ENCODE results near the gene C4orf50.

C4orf50 gene

DNA sequence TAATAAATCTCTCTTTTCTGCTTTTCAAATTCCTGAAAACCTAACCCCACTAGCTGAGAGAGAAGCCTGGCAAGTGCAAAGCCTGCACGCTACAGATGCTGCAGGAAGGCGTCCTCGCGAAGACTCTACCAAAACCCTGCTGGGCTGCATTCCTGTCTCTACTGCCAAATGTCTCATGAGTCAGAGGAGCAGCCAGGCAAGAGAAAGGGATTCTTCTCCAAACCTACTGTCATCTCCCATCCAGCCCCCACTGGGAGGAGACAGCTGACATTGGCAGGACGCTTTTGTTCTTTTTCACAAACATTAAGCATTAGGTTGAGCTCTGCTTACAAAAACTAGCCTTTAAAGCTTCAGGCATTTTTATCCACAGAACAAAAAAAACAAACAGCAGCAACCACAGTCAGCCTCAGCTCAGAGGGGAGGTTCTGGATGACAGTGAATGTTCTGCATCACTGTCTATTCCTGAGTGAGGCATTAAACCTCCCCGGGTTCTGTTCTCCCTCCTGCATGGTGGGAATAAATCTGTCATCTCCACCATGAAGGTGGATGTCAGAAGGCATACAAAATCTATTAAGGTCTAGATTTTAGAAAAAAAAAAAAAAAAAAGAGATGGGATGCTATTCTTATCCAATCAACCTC is 143.3 kb downstream of the C4orf50 start:
- TF ChIP-seq, protein P1, sequence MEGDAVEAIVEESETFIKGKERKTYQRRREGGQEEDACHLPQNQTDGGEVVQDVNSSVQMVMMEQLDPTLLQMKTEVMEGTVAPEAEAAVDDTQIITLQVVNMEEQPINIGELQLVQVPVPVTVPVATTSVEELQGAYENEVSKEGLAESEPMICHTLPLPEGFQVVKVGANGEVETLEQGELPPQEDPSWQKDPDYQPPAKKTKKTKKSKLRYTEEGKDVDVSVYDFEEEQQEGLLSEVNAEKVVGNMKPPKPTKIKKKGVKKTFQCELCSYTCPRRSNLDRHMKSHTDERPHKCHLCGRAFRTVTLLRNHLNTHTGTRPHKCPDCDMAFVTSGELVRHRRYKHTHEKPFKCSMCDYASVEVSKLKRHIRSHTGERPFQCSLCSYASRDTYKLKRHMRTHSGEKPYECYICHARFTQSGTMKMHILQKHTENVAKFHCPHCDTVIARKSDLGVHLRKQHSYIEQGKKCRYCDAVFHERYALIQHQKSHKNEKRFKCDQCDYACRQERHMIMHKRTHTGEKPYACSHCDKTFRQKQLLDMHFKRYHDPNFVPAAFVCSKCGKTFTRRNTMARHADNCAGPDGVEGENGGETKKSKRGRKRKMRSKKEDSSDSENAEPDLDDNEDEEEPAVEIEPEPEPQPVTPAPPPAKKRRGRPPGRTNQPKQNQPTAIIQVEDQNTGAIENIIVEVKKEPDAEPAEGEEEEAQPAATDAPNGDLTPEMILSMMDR (IDR thresholded peaks at IDR 0.05; ENCODE audit: insufficient read depth, low read depth, low read length, missing control alignments): no peak
- no peak overlapping the region for H3K4me3 ChIP-seq (ENCODE audit: low read length)
- DNase-seq (ENCODE audit: low read depth): peak; percentile 20

DNA sequence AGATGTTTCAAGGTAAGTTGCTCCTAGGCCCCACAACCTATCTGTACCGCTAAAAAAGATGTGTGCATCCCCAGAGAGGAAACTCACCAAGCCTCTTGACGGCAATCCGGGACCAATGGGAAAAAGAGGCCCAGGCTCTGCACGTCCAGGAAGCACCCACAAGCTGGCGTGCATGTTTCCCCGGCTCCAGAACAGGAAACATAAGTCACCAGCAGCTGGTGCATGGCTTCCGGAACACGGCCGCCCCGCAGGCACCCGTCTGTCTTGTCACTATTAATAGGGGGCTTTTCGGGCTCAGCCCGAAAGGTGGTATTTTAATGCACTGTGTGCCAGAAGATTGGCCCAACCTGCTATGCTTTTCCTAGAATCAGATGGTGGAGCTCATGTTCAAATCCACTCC is 147.5 kb downstream of the C4orf50 start:
- DNase-seq (ENCODE audit: low read depth): no peak
- TF ChIP-seq, protein P1 (IDR thresholded peaks at IDR 0.05; ENCODE audit: insufficient read depth, low read depth, low read length, missing control alignments): no peak
- H3K4me3 ChIP-seq (ENCODE audit: low read length): no peak overlapping the region

DNA sequence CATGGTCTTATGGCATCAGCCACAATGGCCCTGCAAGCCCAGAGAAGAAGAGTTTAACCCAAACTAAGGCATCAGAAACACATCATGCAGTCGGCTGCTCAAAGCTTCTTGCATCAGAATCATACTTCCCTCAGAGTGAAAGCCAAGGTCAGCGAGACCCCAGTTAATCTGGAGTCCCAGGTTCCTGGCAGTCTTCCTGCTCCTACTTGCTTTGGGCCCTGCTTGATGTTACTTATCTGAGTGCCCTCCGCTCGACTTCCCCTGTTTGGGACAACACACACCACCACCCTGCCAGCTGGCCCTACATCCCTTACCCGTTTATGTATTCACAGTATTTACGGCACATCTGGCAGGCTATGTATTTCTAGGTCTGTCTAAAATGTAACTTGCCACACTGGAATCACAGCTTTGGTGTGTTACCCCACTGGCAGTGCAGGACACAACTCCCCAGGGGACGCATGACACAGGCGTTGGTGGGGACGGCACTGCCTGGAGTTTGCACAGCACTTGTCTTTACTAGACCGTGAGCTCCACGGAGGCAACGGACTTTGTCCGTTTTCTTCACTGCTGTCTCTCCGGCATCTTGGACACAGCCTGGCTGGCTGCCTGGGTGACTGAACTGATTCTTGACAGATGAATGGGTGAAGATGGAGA is 148.1 kb downstream of the C4orf50 start:
- no peak for DNase-seq (ENCODE audit: low read depth)
- TF ChIP-seq, protein P1 (IDR thresholded peaks at IDR 0.05; ENCODE audit: insufficient read depth, low read depth, low read length, missing control alignments): no peak
- no peak overlapping the region for H3K4me3 ChIP-seq (ENCODE audit: low read length)

DNA sequence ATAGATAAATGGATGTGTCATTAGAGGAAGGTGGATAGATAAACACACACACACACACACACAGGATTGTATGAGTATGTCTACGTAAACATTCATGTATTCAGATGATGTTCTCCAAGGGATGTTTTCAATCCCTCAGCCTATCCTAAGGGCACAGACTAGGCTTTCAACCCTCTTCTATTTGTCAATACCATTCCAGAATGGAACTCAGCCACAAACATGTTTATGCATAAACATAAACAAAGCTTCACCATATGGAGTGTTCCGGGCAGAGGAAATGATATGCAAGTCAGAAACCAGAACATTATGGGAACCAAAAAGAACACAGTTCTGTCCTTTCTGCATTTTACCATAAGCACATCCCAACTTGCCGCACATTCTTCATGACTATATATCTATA is 150.4 kb downstream of the C4orf50 start:
- no peak for DNase-seq (ENCODE audit: low read depth)
- no peak overlapping the region for H3K4me3 ChIP-seq (ENCODE audit: low read length)
- TF ChIP-seq, protein P1 (IDR thresholded peaks at IDR 0.05; ENCODE audit: insufficient read depth, low read depth, low read length, missing control alignments): no peak

DNA sequence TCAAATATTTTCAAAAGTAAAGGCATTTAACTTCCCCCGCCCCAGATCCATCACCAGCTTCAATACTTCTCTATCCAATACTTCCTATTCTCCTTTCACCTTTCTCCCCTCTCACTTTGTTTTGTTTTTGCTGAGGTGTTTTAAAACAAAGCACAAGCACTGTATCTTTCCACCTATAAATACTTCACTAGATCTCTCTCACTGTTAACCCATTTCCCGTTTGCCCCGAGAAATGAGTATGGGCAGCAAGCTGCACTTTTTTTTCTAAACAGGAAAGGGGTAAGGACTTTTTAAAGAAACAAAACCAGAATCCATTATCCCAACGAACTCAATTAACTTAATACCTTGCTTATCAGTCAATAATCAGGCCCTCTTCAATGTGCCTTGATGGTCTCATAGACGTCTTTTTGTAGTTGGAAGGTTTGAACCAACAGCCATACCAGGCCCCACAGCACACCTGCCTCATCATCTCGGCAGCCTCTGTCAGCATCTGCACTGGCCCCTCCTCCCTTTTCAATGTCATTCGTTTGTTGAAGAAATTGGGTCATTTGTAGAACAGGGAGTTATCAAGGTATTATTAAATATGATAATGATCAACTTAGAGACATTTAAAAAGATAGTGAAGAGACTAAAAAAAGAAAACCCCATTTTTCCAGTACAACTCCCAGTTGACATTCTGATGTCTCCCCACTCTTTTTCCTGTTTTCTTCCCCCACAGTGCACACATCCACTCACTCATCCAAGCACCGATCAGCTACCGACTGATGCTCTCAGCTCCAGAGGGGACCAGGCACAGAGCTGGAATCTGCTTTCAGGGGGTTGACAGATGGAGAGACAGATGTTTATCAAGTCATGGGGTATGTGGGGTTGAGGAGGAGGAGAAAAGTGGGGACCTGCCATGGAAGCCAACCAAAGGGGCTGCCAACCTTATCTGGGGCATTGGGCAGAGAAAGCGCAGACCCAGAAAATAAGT is 151.1 kb downstream of the C4orf50 start:
- no peak overlapping the region for H3K4me3 ChIP-seq (ENCODE audit: low read length)
- DNase-seq (ENCODE audit: low read depth): no peak
- TF ChIP-seq, protein P1 (IDR thresholded peaks at IDR 0.05; ENCODE audit: insufficient read depth, low read depth, low read length, missing control alignments): no peak

DNA sequence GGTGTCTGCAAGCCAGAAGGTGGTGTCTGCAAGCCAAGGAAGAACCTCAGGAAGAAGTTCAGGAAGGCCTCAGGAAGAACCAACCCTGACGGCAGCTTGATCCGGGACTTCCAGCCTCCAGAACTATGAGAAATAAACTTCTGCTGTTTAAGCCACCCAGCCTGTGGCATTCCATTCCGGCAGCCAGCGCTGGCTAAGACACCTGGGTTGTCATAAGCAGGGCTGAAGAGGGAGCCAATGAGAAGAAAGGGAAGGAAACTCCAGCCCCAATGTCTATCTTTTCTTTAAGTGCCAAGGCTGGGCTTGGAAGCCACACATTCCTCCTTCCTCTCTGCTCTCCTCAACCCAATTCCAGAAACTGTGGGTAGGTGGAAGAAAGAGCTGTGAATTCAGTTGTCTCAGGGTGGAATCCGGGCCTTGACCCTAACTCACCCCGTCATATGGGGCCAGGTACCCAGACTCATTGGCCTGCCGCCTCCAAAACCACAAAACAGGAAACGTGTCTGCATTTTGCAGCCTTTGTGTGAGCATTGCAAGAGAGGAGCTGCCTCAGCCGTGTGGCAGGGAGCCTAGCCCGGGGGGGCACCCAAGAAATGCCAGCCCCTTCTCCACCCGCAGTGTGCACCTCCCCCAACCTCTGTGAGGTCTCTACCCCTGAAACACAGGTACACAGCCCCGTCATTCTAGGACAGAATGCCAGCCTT is 152.2 kb downstream of the C4orf50 start:
- TF ChIP-seq, protein P1 (IDR thresholded peaks at IDR 0.05; ENCODE audit: insufficient read depth, low read depth, low read length, missing control alignments): no peak
- H3K4me3 ChIP-seq (ENCODE audit: low read length): no peak overlapping the region
- DNase-seq (ENCODE audit: low read depth): no peak

Measured in epithelial cell of esophagus (primary cell).